ENCODE results near the gene NR2F2. TPM values are rescaled to one million over a fixed set of nuclear protein-coding genes. Genes with fewer than 3 reads are reported as not detected.

The NR2F2 gene
- total RNA-seq, 1 experiment from 2014 or later, result 140 TPM

- H3K9me3 ChIP-seq, result peaks cover 15% of the 10 kb centered on the region
- no peak for TF ChIP-seq CTCF (IDR thresholded peaks at IDR 0.05; ENCODE audit: insufficient read depth in 1 of 2, low read depth in 1 of 2, low read length in 1 of 2, severe bottlenecking in 1 of 2, unreplicated experiment in 1 of 2)
- H3K4me3 ChIP-seq (ENCODE audit: low read depth, low read length), result no peak overlapping the region
- BruUV-seq (replicated peaks), result no TSS peak
- Mint-ChIP-seq H3K4me3 (ENCODE audit: unreplicated experiment) (no peak overlapping the region), H3K9me3 (ENCODE audit: unreplicated experiment) (peaks cover 17% of the 10 kb centered on the region), H3K4me1 (ENCODE audit: low read depth, unreplicated experiment) (no peaks in the 10 kb centered on the region), H3K27ac (ENCODE audit: unreplicated experiment) (no peak overlapping the region), H3K36me3 (ENCODE audit: insufficient read depth, unreplicated experiment) (no peaks in the 10 kb centered on the region), H3K27me3 (ENCODE audit: insufficient read depth, unreplicated experiment) (no peaks in the 10 kb centered on the region)
- DNase-seq, result no peak
- no peaks in the 10 kb centered on the region for H3K27me3 ChIP-seq (replicated peaks; ENCODE audit: control insufficient read depth, insufficient read depth, low read length)
- ChIA-PET CTCF (interaction anchor here (0.6 kb wide), 1 partner anchor 969 kb away, joined by 3 read pairs; no protein-coding TSS in a partner anchor), POLR2A (no interaction called here)
- intact Hi-C loops (cut with micrococcal nuclease; ENCODE audit: unreplicated experiment), result no loop called here
- H3K36me3 ChIP-seq (ENCODE audit: control insufficient read depth, insufficient read depth, low read length), result no peaks in the 10 kb centered on the region
- H3K4me1 ChIP-seq, result no peaks in the 10 kb centered on the region
These were observed 35.7 kb upstream of the NR2F2 start for GRCh38 chr15:96294766-96295165.

- no TSS peak for BruUV-seq (replicated peaks)
- Mint-ChIP-seq H3K4me1 (ENCODE audit: low read depth, unreplicated experiment) (no peaks in the 10 kb centered on the region), H3K27me3 (ENCODE audit: insufficient read depth, unreplicated experiment) (no peaks in the 10 kb centered on the region), H3K4me3 (ENCODE audit: unreplicated experiment) (no peak overlapping the region), H3K36me3 (ENCODE audit: insufficient read depth, unreplicated experiment) (no peaks in the 10 kb centered on the region), H3K27ac (ENCODE audit: unreplicated experiment) (no peak overlapping the region), H3K9me3 (ENCODE audit: unreplicated experiment) (peaks cover 17% of the 10 kb centered on the region)
- H3K4me1 ChIP-seq, result no peaks in the 10 kb centered on the region
- H3K27me3 ChIP-seq (replicated peaks; ENCODE audit: control insufficient read depth, insufficient read depth, low read length), result no peaks in the 10 kb centered on the region
- H3K9me3 ChIP-seq, result peaks cover 15% of the 10 kb centered on the region
- H3K4me3 ChIP-seq (ENCODE audit: low read depth, low read length), result no peak overlapping the region
- TF ChIP-seq CTCF (IDR thresholded peaks at IDR 0.05; ENCODE audit: insufficient read depth in 1 of 2, low read depth in 1 of 2, low read length in 1 of 2, severe bottlenecking in 1 of 2, unreplicated experiment in 1 of 2), result no peak
- H3K36me3 ChIP-seq (ENCODE audit: control insufficient read depth, insufficient read depth, low read length), result no peaks in the 10 kb centered on the region
- intact Hi-C loops (cut with micrococcal nuclease; ENCODE audit: unreplicated experiment), result no loop called here
- DNase-seq, result no peak
- CTCF ChIA-PET, result no interaction called here
- POLR2A ChIA-PET, result no interaction called here
These were observed 34.2 kb upstream of the NR2F2 start for GRCh38 chr15:96296264-96296663.

GRCh38 chr15:96297783-96298182, 32.7 kb upstream of the NR2F2 start:
- intact Hi-C loops (cut with micrococcal nuclease; ENCODE audit: unreplicated experiment), result no loop called here
- Mint-ChIP-seq H3K4me1 (ENCODE audit: low read depth, unreplicated experiment) (no peaks in the 10 kb centered on the region), H3K9me3 (ENCODE audit: unreplicated experiment) (peaks cover 17% of the 10 kb centered on the region), H3K36me3 (ENCODE audit: insufficient read depth, unreplicated experiment) (no peaks in the 10 kb centered on the region), H3K27ac (ENCODE audit: unreplicated experiment) (no peak overlapping the region), H3K4me3 (ENCODE audit: unreplicated experiment) (no peak overlapping the region), H3K27me3 (ENCODE audit: insufficient read depth, unreplicated experiment) (no peaks in the 10 kb centered on the region)
- Histone ChIP-seq H3K27me3 (replicated peaks; ENCODE audit: control insufficient read depth, insufficient read depth, low read length) (no peaks in the 10 kb centered on the region), H3K4me1 (no peaks in the 10 kb centered on the region), H3K9me3 (peaks cover 15% of the 10 kb centered on the region), H3K4me3 (ENCODE audit: low read depth, low read length) (no peak overlapping the region), H3K36me3 (ENCODE audit: control insufficient read depth, insufficient read depth, low read length) (no peaks in the 10 kb centered on the region)
- no peak for DNase-seq
- POLR2A ChIA-PET, result no interaction called here
- TF ChIP-seq CTCF (IDR thresholded peaks at IDR 0.05; ENCODE audit: insufficient read depth in 1 of 2, low read depth in 1 of 2, low read length in 1 of 2, severe bottlenecking in 1 of 2, unreplicated experiment in 1 of 2), result no peak
- CTCF ChIA-PET, result no interaction called here
- BruUV-seq (replicated peaks), result no TSS peak

Measured in Caco-2 (cell line).